ENCODE measurements around the gene GPX3.

DNA sequence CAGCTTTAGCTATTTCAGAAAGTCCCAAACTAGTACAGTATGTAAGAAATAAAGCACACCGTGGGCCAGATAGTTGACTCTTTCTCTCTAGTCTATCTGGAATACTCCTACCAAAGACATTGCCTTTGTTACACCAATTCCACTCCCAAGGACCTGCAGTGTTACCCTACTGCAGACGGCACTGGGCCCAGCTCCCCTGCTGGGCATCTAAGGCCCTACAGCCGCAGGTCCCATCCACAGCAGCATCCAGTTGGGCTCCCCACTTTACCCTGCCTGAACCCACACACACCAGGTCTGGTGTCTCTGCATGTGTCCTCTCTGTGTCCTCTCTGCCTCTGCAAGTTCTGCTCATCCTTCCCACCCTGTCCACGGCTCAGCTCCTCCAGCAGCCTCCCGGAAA, 37.9 kb downstream of the GPX3 start:
- TF ChIP-seq FOS (IDR thresholded peaks at IDR 0.05; ENCODE audit: borderline replicate concordance, insufficient read depth, low read length) (no peak), POLR2AphosphoS5 (IDR thresholded peaks at IDR 0.05; ENCODE audit: insufficient read depth, low read depth, low read length) (no peak), POLR2A (IDR thresholded peaks at IDR 0.05; ENCODE audit: low read depth, low read length) (no peak), MYC (IDR thresholded peaks at IDR 0.05; ENCODE audit: low read depth, low read length) (no peak), JUN (IDR thresholded peaks at IDR 0.05; ENCODE audit: borderline replicate concordance, insufficient read depth, insufficient read length, low read depth) (no peak)
- TF ChIP-seq, protein P1, sequence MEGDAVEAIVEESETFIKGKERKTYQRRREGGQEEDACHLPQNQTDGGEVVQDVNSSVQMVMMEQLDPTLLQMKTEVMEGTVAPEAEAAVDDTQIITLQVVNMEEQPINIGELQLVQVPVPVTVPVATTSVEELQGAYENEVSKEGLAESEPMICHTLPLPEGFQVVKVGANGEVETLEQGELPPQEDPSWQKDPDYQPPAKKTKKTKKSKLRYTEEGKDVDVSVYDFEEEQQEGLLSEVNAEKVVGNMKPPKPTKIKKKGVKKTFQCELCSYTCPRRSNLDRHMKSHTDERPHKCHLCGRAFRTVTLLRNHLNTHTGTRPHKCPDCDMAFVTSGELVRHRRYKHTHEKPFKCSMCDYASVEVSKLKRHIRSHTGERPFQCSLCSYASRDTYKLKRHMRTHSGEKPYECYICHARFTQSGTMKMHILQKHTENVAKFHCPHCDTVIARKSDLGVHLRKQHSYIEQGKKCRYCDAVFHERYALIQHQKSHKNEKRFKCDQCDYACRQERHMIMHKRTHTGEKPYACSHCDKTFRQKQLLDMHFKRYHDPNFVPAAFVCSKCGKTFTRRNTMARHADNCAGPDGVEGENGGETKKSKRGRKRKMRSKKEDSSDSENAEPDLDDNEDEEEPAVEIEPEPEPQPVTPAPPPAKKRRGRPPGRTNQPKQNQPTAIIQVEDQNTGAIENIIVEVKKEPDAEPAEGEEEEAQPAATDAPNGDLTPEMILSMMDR (IDR thresholded peaks at IDR 0.05; ENCODE audit: extremely low read depth in 1 of 2, insufficient read depth in 1 of 2, low read depth in 1 of 2, low read length in 2 of 2): peak in 1 of 2 donors; percentile 4
- TF ChIP-seq, protein P2, sequence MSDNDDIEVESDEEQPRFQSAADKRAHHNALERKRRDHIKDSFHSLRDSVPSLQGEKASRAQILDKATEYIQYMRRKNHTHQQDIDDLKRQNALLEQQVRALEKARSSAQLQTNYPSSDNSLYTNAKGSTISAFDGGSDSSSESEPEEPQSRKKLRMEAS (IDR thresholded peaks at IDR 0.05; ENCODE audit: insufficient read depth, insufficient read length): no peak

Measured in endothelial cell of umbilical vein (primary cell).